ENCODE data around the gene EXOC3L2.

The EXOC3L2 gene

DNA sequence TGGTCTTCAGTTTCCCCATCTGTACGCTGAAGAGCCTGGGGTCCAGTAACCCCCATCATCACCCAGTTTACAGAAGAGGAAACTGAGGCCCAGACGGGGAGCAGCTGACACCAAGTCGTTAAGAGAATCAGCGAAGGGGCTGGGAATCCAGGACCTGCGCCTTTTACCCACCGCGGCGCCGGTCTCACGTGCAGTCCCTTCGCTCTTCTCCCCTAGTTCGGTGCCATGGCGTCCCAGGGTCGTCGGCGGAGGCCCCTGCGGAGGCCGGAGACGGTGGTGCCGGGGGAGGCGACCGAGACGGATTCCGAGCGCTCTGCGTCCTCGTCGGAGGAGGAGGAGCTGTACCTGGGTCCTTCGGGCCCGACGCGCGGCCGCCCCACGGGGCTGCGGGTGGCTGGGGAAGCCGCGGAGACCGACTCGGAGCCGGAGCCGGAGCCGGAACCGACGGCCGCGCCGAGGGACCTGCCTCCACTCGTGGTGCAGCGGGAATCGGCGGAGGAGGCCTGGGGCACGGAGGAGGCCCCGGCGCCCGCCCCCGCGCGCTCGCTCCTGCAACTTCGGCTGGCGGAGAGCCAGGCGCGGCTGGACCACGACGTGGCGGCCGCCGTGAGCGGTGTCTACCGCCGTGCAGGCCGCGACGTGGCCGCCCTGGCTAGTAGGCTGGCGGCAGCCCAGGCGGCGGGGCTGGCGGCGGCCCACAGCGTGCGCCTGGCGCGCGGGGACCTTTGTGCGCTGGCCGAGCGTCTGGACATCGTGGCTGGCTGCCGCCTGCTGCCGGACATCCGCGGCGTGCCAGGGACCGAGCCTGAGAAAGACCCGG lies 65.9 kb downstream of the EXOC3L2 start:
- DNase-seq, result peak; percentile 38

DNA sequence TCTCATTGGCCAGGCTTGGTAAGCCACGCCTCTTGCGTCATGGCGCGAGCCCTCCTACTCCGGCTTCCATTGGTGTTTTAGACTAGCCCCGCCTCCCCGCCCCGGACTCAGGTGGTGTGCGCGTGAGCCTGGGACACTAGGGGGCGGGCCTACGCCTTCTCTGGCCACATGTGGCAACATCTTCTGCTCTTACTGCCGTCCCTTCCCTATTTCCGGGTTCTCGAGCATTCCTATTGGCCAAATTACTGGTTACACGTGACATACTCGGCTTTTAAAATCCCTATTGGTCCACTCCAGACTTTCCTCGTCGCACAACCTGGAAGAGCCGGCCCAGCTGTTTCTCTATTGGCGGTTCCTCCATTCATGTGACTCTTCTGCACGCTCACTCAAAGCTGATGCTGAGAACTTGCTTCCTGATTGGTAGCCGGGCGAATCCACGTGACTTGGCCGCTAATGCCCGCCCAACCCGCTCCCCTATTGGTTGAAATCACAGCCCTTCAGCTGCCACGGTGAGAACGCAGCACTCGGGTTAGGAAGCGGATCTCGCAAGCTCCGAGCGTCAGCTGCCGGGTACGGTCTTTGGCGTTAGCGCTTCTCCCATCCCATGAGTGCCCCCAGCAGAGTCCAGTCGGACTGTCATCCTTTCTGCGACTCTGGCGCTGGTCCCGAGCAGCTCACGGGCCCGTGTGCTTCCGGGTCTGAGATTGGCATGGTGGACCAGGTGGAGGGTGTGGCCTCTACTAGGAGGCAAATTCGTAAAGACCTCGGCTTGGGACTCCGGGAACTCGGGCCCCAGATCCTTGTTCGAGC lies 66.7 kb downstream of the EXOC3L2 start, which contains the start of gene BLOC1S3:
Gene BLOC1S3, plus strand, starts transcription at position 523 of the 810 bp plus-strand sequence. CDS start 513 bp downstream, outside the sequence.
- DNase-seq, result peak; percentile 100

DNA sequence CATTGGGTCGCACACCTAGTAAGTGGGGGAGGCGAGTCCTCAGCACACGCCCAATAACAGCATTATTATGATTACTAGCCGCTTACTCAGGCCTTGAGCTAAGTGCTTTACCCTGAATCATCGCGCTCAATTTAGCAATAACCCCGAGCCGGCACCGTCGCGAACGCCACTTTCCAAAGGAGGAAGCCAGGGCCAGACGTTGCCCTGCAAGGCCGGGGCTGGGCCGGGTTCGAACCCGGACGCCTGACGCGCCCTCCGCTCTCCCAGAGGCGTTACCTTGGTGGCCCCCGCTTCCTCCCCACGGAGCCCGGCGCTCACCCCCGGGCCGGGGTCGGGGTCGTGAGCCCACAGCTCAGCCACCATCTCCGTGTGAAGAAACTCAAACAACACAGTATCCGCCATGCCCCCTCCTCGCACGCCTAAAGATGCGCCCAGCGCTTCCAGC lies 67.4 kb downstream of the EXOC3L2 start, which contains the start of gene TRAPPC6A:
Gene TRAPPC6A, minus strand, starts transcription at position 421 of the 445 bp plus-strand sequence. Its CDS starts 19 bp downstream, at position 402.
- no peak for DNase-seq

DNA sequence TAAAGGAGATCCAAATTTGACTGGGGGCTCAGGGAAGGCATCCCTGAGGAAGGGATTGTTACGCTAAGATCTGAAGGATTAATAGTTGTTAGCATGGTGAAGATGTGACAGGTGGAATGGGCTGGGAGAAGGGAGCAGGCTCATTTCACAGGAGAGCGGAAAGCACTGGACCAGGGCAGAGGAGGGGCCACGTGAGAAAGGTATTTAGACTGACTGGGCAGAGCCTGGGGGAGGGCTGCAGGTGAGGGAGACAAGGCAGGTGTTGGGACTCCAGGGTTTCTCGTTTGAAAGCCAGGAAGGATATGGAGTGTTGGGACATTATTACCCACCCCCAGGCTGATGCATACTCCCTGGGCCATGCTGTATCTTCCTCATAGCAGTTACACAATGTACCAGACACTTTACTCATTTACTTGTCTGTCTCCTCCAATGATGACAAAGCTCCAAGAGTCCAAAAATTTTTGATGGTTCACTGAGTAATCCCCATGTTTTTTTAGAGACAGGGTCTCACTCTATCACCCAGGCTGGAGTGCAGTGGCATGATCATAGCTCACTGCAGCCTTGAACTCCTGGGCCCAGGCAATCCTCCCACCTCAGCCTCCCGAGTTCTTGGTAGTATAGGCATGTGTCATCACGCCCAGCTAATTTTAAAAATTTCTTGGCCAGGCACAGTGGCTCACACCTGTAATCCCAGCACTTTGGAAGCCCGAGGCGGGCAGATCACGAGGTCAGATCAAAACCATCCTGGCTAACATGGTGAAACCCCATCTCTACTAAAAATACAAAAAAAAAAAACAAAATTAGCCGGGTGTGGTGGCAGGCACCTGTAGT lies 69.5 kb downstream of the EXOC3L2 start:
- peak; percentile 4 for DNase-seq

DNA sequence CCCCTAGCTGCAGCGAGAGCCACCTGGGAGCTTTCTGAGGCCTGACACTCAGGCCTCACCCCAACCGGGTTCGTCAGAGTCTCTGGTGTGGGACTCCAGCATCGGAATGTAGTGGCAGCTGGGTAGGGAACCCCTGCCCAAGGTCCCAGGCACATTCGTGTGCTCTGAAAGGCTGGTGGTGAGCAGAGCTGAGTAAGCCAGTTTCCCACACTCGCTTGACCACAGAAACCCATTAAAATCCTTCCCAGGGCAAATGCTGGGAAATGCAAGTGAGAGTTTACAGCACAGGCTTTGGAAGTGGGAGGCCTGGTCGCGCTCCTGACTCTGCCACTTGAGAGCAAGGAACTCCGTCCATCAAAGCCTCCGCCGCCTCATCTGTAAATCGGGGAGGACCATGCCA lies 71.4 kb downstream of the EXOC3L2 start:
- peak; percentile 28 for DNase-seq

DNA sequence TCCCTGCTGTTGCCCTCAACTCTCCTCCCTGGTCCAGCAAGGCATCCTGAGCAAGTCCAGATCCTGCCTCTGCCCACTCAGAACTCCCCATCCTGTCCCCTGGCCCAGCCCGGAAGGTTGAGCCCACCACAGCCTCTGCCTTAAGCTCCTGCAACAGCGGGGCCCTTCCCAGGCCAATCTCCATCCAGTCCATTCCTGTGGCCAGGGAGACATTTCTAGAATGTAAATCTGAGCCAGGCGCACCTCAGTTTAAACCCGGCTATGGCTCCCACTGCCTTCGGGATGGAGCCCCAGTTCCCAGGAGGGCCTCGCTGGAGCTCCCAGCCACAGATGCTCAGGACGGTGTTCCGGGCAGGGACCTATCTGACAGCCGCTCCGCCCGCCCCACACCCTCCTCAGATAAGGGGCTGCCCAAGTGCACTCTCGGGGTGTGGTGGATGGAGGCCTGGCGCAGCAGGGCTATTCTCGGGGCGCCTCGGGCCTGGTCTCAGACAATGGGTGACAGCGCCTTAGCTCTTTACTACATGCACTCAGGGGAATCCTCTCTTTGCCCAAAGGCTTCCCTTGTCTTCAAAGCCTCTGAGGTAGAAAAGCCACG lies 72.5 kb downstream of the EXOC3L2 start:
- DNase-seq, result peak; percentile 15

DNA sequence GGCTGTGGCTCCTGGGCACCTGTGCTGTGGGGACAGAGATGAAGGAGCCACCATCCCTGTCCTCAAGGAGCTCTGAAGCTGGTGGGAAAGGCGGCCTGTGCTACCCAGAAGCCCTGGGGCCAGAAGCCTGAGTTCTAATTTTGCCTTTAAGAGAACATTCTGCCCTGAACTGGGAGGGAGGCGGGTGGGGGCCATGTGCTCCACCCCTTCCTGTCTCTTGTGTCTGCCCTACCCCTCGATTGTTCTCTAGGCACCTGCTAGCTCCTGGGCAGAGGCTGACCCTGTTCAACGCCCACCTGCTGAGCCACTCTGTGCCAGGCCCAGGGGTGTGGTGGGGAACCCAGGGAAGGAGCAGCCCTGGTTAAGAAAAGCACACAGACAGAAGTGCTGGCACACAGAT lies 73.0 kb downstream of the EXOC3L2 start:
- DNase-seq, result peak; percentile 15

DNA sequence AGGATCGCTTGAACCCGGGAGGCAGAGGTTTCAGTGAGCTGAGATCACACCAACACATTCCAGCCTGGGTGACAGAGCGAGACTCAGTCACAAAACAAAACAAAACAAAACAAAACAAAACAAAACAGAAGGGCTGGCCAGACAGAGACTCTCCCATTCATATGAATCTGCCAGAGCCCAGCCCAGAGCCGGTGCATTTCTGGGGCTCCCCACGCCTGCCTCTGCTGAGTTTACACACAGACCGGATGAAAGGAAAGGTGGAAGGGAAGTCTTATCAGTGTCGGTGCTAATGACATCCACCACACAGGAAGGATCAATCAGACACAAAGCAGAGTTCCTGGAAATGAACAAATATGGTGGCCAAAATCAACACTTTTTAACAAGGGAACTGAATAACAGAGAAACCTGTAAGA lies 74.0 kb downstream of the EXOC3L2 start:
- peak; percentile 16 for DNase-seq

DNA sequence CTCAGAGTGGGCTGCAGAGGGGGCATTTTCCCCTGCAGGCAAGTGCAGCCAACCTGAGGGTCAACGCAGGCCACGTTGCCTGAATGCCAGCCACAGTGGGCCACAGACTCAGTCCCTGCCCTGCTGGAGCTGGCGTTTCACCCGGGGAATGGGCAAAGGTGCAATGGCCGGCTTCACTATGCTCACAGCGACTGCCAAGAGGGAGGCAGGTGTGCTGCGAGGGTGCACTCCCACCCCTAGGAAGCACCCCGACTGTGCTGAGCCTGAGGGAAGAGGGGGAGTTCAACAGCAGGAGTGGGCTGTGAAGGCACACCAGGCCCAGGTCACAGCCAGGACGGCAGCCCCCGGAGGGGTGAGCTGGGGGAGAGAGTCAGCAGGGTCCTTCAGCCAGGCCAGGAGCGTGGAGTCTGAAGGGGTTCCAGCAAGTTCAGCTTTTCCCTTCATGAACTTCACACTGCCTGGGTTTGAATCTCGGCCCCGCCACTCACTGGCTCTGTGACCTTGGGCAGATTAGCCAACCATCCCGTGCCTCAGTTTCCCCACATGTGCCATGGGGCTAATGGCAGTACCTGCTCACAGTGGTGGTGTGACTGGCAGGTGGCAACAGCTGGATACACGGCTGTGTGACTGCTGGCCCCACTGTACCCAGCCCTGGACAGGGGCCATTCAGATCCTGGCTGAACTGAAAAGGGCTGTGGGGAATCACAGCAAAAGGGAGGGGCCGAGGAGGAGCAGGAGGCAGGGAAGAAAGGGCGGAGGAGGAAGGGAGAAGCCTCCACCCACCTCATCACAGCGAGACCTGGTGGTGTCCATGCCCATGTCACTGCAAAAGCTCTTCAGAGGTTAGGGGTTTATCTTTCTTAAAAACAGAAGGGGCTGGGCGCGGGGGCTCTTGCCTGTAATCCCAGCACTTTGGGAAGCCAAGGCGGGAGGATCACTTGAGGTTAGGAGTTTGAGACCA lies 74.8 kb downstream of the EXOC3L2 start:
- DNase-seq, result peak; percentile 9

DNA sequence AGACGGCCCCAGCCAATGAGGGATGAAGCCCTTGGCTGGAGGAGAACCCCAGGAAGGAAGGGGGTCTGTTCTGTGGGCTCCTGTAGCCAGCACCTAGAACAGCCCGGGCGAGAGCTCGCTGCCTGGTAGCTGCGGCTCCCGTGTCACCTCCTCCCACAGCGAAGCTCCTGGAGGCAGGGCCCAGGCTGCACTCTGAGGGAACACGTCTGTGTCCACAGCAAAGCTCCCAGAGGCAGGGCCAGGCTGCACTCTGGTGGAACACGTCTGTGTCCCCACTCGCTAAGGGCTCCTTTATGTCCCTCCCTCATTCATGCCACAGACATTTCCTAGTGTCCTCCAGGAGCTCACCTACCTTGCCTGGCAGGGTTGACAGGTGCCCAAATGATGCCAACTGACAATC lies 75.6 kb downstream of the EXOC3L2 start:
- peak; percentile 1 for DNase-seq

DNA sequence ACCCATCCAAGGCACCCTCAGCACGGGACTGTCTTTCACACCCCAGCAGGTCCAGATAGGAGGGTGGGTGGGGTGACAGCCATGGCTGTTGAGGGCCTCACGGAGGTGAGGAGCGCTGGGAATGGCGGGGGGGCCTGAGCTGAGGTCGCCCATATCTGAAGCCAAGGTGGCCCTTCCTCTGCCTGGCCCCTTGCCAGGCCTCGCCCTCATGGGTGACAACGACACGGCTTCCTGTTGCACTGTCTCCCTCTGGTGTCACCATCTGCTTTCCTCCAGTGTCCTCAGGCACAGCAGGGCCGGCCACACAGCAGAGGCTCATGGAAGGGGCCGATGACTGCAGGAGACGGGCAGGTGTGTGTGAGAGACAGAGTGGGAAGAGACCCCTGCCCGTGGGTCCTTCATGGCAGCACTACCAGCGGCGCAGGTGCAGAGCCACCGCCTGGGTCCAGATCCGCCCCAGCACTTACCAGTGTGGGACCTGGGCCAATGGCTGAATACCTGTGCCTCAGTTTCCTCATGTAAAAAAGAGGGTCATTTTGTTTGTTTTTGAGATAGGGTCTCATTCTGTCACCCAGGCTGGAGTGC lies 76.3 kb downstream of the EXOC3L2 start:
- peak; percentile 12 for DNase-seq

DNA sequence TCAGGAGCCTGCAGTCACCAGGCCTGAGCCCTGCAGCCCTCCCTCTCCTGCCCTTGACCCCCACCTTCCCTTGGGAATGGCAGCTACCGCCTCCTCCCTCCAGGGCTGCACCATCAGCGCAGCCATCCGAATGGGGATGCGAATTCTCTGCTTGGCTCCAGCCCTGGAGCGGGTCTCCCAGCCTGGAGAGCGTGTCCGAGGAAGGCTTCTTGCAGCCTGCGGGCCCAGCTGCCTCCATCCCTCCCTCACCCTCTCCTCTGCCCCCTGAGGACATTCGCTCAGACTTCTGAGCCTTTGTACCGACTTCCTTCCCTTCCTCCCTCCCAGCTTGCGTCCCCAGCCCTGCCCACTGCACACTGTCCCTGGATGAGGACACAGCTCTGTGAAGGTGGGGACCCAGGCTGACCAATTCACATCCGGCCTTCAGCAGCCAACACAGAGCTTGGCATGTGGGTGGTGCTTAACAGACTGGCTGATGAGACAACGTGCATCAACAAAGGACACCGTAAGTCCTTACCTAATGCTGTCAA lies 78.4 kb downstream of the EXOC3L2 start:
- peak; percentile 25 for DNase-seq

DNA sequence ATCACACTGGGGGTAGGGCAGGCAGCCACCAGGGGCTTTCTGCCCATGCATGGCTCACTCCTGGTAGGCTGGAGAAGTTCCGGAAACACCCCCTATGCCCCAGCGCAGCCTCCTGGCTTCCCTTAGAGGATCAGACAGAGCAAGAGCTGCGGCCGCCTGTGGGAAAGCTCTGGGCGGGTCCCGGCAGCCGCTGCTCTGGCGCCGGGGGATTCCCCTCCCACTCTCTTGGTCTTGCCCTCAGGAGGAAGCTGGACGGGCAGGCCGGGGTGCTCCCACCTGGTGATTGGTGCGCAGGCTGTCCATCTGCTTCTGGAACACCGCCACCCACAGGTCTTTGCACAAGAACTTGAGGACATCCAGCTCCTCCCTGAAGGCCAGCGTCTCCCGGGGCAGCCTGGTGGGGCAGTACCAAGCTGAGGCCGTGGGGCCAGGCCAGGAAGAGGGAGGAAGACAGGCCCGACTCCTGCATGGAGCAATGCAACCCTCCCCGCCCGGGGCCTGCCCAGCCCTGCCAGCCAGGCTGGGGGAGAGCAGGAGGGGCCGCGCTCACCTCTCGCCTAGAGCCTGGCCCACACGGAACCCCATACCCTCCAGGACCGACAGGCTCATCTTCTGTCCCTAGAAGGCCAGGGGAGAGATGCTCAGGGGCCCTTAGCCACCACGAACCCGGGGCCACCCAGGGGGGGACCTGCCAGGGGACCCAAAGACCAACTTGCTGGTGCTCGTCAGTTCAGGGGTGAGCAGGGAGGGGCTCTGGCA lies 80.5 kb downstream of the EXOC3L2 start:
- peak; percentile 52 for DNase-seq

DNA sequence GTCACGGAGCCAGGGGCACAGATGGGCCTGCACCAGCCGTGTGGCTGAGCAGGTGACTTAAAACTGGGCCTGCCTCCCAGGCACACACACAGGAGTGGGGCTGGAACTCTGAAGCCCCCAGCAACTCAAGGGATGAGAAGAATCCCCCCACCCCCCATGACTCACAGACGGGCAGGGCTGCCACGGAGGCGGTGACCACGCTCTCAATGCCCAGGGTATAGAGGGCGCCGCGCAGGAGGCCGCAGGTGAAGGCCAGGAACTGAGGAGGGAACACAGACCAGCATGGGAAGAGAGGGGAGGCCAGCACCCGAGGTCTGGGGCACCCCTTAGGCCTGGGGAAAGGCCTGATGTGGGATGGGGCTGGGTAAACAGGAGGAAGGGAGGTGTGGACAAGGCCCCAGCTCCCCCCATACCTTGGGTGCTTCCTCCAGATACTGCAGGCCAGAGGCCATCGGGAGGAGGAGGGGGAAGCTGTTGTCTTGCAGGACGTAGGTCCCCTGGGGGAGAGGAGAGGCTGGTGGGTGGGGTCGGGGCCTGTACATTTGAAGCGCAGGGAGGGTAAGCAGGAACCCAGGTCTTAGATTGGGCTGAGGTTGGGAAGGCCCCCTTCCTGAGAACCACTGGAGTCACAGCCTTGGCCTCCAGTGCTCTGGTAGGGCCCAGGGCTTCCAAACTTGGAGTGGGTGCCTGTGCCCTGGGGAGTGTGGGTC lies 81.3 kb downstream of the EXOC3L2 start:
- DNase-seq, result no peak

DNA sequence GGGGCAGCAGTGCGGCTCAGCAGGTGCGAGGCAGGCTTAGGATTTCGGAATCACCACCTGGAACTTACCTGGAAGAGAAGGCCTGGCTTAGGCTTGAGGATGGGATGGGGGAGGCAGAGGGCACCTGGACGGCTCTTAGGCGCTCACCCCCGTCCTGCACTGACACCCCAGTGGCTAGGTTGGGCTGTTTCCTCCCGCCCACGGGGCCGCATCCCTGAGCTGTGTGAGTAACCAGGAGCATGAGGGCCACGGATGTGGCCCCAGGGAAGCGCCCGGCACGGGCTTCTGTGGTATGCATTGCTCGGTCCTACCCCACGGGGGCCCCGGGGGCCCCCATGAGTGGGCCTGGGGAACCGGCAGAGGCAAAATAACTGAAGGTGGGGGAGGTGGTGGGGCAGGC lies 82.1 kb downstream of the EXOC3L2 start:
- no peak for DNase-seq

DNA sequence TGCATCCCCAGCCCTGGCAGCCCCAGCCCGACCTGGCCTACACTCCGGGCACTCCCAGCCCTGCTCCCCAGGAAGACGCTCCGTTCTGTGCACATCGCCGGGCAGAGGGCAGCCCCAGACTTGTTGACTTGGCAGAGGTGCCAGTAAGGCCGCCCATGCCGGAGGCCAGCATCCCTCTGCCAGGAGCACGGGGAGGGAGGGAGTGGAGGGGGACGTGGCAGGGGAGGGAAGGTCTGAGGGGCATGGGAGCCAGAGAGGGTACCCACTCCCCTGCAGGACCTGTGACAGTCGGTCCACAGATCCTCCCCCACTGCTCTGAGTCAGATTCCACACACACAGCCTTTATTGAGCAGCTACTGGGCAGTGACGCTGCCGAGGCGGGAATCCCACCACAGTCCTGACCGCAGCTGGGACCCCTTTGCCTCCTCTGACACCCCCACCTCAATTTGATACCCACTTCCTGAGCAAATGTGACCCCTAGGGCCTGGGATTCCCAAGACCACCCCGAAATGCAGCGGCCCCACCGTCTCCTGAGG lies 82.5 kb downstream of the EXOC3L2 start:
- no peak for DNase-seq
